ENCODE results near the gene DNAH17. TPM values are rescaled to one million over a fixed set of nuclear protein-coding genes. Genes with fewer than 3 reads are reported as not detected.
A peak's percentile ranks its signal among the peaks of the same experiment; 100 is the strongest.

DNAH17 gene
- total RNA-seq, 1 experiment from 2014 or later: 1.7 TPM

DNA sequence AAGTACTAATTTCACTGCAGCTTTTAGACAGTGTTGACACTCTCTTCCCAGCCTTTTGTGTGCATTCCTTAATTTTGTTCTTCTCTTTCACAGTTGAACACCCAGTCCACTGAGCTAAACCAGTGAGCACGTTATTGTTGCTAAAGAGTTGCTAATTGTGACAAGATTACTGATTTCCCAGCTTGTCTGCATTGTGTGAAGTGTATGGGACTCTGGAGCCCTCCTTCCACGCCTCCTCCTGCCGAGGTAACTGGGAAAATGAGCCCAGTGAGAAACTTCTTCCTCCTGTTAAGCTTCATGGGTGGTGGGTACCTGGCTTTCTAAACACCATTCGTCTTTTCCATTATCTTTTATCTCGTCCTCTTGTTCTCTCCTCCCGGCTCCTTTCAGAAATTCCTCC is 29.8 kb upstream of the DNAH17 start:
- no peak for DNase-seq (ENCODE audit: low read depth)

DNA sequence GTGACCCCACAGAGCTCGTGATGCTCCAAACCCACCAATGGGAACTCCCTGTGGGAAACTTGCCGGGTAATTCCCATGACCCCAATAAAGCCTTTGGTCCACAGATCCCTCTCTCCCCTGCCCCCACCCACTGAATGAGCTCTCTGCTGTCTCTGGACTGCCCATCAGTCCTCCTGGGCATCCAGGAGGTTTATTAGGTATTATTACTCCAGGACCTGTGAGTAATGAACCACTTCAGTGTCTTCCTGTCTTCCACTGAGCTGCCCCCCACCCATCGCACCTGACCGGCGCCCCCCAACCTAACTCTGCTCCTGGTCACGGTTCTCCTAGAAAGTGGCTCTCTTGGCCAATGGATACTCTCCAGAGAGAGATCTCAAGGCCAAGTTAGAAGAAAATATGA is 28.7 kb upstream of the DNAH17 start:
- no peak for DNase-seq (ENCODE audit: low read depth)

DNA sequence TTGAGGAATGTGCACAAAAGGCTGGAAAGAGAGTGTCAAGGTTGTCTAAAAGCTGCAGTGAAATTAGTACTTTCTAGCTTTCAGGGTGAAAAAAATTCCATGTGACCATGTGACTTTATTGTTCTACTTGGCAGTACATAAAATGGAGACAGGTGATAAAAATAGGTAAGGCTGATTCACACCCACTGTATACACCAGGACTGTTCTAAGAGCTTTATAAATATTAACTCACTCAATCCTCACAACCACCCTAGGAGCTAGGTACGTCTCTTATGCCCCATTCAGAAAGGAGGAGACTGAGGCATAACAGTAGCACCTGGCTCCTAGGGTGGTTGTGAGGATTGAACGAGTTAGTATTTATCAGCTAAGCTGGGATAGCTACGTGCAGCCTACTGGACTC is 28.2 kb upstream of the DNAH17 start:
- DNase-seq (ENCODE audit: low read depth): no peak

DNA sequence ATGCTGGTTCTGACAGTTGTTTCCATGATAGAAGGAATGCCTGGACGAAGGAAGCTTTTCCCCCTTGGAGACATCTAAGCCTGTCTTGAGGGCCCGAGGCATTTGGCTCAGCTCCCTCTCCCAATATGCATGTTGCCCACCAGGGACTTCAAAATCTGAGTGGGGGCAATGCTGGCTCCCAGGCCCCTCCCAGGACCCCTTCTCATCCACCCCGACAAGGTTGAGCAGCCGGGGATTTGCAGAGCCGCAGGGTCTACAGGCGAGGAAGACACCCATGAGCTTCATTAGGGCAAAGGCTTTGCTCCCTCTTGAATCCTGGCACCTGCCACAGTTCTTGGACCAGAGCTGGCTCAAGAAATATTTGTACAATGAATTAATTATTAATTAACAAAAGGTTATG is 25.1 kb upstream of the DNAH17 start:
- no peak for DNase-seq (ENCODE audit: low read depth)

DNA sequence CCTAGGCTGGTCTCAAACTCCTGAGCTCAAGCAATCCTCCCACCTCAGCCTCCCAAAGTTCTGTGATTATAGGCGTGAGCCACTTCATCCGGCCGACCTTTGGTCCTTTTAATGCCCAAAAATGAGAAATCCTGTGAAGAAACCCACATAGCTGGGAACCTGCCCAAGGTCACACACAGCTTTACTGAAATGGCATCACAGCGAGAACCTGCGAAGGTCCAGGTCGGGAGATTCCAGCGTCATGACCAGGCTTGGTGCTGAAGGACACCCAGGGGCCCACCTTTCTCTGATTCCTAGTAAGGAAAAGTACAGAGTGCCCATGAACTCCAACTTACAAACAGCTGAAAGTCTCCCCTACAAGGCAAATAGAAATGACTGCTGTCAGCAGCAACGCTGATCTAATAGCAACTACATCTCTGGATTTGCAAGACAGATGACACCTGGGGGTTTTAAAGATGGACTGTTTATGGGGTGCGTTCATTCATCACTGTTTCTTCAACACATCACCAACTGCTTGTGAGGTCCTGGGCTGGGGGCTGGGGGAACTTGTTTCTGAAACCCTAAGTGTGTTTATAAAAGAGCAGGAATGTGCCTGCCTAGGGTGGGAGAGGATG is 24.5 kb upstream of the DNAH17 start:
- no peak for DNase-seq (ENCODE audit: low read depth)

DNA sequence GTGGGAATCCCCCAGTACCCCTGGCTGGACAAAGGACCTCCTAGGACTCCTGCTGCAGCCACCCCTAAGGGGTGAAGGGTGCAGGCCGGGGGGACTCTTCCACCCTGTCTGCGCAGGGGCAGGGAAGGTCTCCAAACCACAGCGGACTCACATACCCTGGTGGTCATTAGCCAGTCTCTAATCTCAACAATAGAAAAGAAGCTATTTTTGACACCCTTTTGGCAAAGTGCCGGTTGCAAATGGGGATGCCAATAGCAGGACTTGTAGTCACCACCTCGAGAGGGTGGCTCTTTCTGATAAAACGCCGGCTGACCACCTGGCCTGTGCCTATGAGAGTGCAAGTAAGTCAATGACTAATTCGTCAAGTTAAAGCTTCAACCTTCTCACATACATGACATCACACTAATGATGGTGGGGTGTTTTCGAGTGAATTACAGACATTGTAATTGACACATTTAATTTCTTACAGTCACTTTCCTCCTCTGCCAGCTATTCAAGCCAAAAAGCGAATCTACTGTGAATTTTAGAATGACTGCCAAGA is 23.1 kb upstream of the DNAH17 start:
- DNase-seq (ENCODE audit: low read depth): peak; percentile 94

DNA sequence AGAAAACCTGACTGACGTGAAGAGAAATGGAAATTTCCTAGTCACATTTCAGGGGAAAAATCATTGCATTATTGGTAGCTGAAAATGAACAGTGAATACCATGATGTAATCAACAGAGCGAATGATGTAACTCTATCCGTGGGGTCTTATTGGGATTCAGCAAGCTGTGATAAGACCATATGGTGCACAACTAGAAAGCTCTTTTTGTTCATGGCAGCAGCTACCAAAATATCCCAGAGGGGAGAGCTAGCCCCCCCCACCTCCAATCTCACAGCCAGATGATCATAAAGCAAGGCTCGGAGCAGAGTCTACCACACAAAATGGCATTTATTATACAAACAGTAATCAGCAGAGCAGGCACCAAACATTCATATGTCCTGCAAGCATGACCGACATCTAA is 22.2 kb upstream of the DNAH17 start:
- DNase-seq (ENCODE audit: low read depth): no peak

DNA sequence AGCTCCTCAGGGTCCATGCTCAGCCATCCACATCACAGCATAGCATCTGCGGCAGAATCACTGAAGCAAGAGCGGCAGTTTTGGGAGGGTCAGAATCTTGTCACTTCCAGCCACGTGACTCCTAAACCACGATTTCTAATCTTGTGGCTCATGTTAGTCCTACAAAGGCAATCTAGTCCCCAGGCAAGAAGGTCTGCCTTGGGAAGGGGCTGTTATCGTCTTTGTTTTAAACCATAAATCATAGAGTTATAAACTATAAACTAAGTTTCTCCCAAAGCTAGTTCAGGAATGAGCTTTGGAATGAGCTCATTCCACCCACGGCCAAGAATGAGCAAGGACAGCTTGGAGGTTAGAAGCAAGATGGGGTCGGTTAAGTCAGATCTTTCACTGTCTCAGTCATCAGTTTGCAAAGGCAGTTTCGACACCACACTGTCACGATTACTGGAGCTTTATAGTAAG is 20.8 kb upstream of the DNAH17 start:
- no peak for DNase-seq (ENCODE audit: low read depth)

DNA sequence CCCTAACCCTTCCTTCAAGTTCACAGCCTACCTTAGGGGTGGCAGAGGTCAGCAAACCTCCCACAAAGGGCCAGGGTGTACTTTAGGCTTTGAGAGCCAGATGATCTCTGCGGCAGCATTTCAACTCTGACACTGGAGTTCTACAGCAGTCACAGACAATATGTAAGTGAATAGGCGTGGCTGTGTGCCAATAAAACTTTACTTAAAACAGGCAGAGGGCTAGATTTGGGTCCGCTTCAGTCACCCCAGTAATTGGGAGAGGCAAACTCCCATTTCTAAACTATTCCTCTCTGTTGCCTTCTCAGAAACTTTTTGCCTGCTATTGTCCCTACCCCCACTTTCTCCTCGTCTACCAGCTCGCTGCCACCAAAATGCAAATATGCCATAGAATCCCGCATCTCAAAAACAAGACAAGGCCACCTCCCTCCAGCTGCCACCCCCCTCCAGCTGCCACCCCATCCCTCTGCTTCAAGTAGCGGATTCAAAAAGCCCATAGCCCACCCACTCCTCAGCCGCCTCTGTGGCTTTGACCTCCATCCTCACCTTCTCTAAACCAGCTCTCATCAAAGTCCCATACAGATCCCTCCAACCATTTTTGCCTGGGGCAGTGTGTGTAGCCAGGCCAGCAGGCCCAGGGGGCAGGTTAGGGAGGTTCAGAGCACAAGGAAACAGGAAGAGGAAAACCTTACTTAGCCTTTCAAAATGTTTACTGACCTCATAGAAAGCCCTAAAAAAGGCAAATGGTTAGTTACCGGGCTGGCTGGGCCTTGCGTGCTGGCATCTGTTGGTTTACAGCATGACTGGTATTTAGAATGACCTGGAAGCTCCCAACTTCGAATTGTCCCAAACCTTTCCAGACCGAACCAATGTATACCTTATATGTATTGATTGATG is 19.9 kb upstream of the DNAH17 start:
- DNase-seq (ENCODE audit: low read depth): no peak

DNA sequence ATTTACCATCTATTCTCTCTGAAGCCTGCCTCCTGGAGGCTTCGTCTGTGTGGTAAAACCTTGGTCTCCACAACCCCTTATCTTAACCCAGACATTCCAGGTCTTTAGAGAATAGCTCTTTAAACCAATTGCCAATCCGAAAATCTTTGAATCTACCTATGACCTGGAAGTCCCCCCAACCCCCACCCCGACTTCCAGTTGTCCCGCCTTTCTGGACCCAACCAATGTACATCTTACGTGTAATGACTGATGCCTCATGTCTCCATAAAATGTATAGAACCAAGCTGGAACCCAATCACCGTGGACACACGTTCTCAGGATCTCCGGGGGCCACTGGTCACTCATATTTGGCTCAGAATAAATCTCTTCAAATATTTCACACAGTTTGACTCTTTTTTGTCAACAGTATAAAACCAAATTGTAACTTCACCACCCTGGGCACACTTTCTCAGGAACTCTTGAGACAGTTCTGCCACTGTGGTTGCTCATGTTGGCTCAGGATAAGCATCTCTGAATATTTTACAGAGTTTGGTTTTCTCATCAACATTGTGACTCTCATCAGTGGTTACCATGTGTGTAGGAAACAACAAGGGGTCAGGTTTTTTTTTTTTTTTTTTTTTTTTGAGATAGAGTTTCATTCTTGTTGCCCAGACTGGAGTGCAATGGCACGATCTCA is 18.1 kb upstream of the DNAH17 start:
- no peak for DNase-seq (ENCODE audit: low read depth)

DNA sequence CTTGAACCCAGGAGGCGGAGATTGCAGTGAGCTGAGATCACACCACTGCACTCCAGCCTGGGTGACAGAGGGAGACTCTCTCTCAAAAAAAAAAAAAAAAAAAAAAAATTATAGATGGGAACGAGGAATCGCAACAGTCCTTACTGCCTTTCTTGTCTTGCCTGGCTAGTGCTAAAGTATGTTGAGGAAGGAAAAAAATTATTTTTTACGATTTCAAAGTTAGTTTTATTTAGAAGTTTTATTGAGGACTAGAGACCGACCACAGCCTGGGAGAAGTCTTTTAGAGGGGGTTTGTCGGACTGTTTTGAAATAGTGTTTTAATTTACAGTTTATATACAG is 15.8 kb upstream of the DNAH17 start:
- no peak for DNase-seq (ENCODE audit: low read depth)

DNA sequence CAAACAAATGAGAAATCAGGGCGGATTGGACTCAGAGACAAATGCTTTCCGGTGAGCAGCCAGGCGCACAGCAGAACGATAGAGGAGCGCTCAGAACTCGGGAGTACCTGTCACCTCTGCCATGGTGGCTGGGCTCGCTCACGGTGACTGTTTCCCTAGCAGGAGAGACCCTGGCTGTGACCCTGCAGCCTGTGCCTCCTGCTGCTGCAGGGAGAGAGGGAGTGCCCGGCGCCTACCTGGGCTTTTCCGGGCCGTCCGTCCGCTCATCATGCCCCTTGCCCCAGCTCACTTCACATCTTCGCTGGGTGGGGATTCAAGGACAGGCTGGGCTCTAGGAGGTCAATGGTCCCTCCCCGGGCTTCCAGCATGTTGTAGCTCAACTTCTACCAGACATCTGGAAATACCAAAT is 14.1 kb upstream of the DNAH17 start:
- no peak for DNase-seq (ENCODE audit: low read depth)

DNA sequence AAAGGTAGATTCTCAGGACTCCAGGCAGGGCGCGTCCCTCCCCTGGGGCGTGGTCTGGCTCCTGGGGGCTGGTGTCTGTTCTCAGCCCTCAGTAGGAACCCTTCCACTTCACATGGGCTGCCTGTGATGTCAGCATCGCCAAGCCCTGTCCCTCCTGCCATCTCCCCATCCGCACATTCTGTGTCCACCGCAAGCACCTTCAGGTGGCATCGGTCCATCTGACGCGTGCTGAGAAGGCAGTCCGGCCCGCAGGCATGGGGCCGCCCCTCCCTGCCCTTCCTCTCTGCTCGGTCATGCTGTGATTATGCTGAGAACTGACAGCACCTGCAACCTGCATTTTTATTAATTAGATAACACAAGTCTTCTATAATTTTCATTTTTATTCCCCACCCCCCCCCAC is 12.7 kb upstream of the DNAH17 start:
- peak; percentile 28 for DNase-seq (ENCODE audit: low read depth)

DNA sequence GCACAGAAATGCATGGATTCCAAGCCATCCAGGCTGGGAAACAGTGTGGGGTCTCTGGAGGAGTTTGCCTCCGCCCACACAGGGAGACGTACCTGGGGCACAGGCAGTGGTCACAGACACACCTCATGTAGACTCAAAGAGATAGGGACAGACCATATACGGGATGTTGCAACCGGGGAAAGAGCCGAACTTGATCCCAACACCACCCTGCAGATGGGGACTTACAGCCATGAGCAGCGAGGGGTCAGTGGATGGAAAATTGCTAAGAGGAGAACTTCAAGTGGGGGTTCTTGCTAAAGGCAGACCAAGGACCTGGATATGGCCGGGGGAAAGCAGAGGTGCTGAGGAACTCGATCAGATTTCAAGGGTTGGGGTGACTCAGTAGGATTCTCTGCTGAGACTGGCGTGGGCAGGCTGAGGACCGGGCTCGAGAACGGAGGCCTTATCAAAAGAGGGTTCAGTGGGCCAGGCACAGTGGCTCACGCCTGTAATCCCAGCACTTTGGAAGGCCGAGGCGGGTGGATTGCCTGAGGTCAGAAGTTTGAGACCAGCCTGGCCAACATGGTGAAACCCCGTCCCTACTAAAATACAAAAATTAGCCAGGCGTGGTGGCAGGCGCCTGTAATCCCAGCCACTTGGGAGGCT is 12.0 kb upstream of the DNAH17 start:
- DNase-seq (ENCODE audit: low read depth): no peak

DNA sequence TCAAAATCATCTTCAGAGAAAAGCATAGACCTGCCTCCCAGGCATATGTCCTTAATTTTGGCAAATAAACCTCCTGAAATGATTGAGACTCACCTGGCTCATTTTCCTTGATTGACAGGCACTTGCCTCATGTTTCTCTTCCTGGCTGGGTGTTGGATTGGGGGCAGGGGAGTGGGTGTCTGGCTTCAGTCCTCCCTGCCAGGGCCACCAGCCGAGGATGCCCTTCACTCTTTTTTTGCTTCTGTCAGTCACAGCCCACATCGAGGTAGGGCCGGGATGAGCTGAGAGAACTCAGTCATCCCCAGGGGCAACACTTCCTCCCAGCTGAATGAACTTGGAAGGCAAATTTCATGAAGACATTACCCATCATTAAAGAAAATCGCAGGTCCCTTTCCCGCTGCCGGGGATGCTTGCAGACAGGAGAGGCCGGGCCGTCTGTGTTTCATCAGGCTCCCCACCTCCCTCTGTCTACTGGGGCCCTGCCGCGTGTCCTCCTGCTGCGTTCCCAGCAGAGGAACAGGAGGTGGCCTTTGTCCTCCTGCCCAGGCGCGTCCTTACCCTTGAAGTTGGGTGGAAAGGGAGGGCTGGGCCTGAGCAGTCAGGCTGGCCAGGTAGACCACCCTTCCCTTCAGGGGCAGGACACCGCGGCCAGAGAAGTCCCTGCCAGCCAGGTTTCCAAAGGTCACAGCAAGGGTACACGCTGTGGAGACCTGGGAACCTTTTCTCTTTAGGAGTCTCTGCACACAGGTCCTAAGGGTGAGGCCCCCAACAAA is 11.2 kb upstream of the DNAH17 start:
- DNase-seq (ENCODE audit: low read depth): no peak

DNA sequence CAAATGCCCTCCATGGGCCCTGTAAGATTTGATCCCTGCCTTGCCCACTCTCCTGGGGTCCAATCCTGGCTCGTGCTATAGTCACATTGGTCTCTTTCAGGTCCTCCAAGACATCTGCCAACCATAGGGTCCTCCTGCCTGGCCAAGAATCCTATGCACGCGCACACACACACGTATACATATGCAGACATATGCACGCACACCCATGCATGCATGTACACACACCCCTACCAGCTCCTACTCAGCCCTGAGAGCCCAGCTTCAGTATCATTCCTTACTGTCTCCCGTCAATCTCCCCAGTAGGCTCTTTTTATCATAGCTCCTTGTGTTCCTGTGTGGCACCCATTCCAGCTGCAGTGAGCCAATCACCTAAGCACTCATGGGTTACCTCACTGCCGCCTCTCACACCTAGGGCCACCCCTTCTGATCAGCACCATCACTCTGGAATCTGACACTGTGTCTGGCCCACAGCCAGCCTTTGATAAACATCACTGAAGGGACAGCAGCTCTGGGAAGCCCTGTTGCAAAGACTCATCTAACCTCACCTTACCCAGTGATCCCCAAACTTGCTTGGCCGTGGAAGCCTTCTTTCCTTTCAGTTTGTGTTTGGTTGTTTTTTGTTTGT is 7.9 kb upstream of the DNAH17 start:
- DNase-seq (ENCODE audit: low read depth): no peak

DNA sequence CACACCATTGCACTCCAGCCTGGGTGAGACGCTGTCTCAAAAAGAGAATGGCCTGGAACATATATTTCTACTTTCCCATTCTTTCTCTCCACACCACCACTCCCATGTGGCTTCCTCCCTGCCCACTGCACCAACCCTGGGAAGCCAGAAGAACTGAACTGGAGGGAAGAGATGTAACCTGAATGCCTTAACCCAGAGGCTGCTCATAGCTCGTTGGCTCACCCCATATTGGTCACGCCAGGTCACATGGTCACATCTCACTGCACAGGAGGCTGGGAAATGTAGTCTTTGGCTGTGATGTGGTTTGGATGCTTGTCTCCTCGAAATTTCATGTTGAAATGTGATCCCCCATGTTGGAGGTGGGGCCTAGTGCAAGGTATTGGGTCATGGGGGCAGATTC is 5.9 kb upstream of the DNAH17 start:
- DNase-seq (ENCODE audit: low read depth): no peak

DNA sequence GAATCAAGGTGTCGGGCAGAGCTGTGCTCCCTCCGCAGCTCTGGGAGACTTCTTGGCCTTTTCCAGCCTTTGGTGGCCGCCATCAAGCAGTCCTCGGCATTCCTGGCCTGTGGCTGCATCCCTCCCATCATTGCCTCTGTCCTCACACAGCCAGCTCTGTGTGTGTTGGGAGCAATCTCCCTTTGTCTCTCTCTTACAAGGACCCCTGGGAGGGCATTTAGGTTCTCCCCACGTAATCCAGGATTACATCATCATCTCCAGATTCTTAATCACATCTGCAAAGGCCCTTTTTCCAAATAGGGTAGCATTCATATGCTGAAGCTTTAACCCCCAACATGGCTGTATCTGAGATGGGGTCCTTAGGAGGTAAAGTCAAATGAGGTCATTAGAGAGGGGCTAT is 4.1 kb upstream of the DNAH17 start:
- no peak for DNase-seq (ENCODE audit: low read depth)

DNA sequence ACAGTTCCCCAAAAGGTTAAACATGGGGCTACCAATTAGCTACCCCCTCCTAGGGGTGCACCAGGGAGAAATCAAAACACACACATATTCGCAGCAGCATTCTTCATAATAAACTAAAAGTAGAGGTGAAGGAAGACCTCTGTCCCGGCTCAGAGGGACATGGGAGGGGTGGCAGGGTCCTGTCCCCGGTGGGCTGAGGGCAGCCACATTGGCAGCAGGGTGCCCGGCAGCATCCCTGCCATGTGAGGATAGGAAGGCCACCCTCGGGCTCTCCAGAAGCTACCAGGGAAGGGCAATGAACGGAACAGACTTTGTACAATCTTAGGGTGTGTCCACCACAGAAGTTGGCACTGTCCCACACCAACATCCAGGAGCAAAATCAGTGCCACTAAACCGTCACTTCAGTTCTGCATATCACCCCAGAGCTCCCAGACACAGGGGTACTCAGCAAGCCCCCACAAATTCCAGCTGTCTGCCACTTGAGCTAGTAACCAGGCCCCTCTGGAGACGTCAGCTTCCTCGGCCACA is 3.1 kb upstream of the DNAH17 start:
- DNase-seq (ENCODE audit: low read depth): no peak

DNA sequence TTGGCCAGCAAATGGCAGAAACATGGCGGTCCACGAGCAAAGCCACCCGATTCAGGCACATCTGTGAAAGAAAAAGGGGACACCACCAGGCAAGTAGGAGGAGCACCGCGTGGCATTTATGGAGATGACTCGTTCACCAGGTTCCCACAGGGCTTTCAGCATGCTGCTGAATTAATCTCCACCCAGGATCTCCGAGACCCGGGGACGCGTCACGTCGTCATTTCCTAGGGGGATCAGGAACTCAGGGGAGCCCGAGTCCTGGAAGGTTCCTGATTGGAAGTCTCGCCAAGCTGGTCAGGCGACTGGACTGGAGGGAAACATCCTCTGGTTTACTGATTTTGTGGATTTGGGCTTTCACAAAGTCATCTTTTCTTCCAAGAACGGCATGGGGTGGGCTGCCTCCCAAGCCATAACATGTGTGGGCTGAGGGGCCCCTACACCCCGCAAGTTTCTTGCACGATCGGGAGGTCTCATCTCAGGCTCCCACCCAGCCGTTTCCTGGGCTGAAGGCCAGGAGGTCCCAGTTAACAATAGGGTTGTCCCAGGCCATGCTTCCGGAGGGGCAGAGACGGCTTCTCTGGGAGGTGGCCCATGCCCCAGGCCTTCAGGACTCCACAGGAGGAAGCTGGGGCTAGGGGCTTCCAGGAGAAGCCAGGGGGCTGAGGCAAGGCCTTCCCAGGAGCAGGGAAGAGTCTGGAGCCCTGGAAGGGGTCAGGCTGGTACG is 645 bp downstream of the DNAH17 start:
- no peak for DNase-seq (ENCODE audit: low read depth)
